WERI-Rb-1 (cell line): Measurements from ENCODE around the gene MCM9.

Source experiments
- DNase-seq: peaks from one replicate; pipeline ENCODE4 v3.0.0-alpha.2; 2020
- H3K27ac ChIP-seq: fragments of 250-450 bp; sonication (Bioruptor Pico); 2 replicates; pipeline ENCODE4 v1.5.1; 2020; ENCODE audit warnings: mild to moderate bottlenecking, moderate library complexity
- H3K27me3 ChIP-seq: fragments of 250-450 bp; sonication (Bioruptor Pico); 2 replicates; pipeline ENCODE4 v1.5.1; 2021; ENCODE audit warnings: mild to moderate bottlenecking, low read depth, moderate library complexity; ENCODE audit not compliant: insufficient read depth, severe bottlenecking
- H3K36me3 ChIP-seq: fragments of 250-450 bp; sonication (Bioruptor Pico); 2 replicates; pipeline ENCODE4 v1.5.1; 2020; ENCODE audit warnings: mild to moderate bottlenecking, moderate library complexity
- H3K4me3 ChIP-seq: 2 replicates; pipeline ENCODE4 v1.5.1; 2011; ENCODE audit warnings: low read depth, mild to moderate bottlenecking, control low read depth, low read length
- H3K9me3 ChIP-seq: fragments of 250-450 bp; sonication (Bioruptor Pico); 2 replicates; pipeline ENCODE4 v1.5.1; 2021; ENCODE audit warnings: mild to moderate bottlenecking, moderate library complexity; ENCODE audit not compliant: severe bottlenecking
- CTCF ChIP-seq: IDR thresholded peaks from 2 replicates; pipeline ENCODE4 v1.5.1; 2011; ENCODE audit warnings: low read depth, mild to moderate bottlenecking, control low read depth, inconsistent platforms, low read length

The MCM9 gene

GRCh38 chr6:118882314-118882905 is 52.5 kb downstream of the MCM9 start:
- Histone ChIP-seq H3K36me3 (no peaks in the 10 kb centered on the region), H3K27ac (no peak overlapping the region), H3K4me3 (no peak overlapping the region), H3K27me3 (no peaks in the 10 kb centered on the region), H3K9me3 (no peaks in the 10 kb centered on the region)
- no peak for TF ChIP-seq CTCF
- DNase-seq: no peak

- H3K36me3 ChIP-seq: no peaks in the 10 kb centered on the region
- H3K9me3 ChIP-seq: no peaks in the 10 kb centered on the region
- H3K4me3 ChIP-seq: no peak overlapping the region
- no peaks in the 10 kb centered on the region for H3K27me3 ChIP-seq
- DNase-seq: no peak
- no peak for TF ChIP-seq CTCF
- no peak overlapping the region for H3K27ac ChIP-seq
These were observed 53.3 kb downstream of the MCM9 start for GRCh38 chr6:118881440-118882313.

- DNase-seq: no peak
- H3K27me3 ChIP-seq: no peaks in the 10 kb centered on the region
- TF ChIP-seq CTCF: no peak
- H3K36me3 ChIP-seq: no peaks in the 10 kb centered on the region
- H3K27ac ChIP-seq: no peak overlapping the region
- no peak overlapping the region for H3K4me3 ChIP-seq
- H3K9me3 ChIP-seq: no peaks in the 10 kb centered on the region
These were observed 57.2 kb downstream of the MCM9 start for GRCh38 chr6:118877806-118878205.

GRCh38 chr6:118876814-118877213 is 58.1 kb downstream of the MCM9 start:
- H3K9me3 ChIP-seq: no peaks in the 10 kb centered on the region
- no peaks in the 10 kb centered on the region for H3K36me3 ChIP-seq
- TF ChIP-seq CTCF: no peak
- H3K27me3 ChIP-seq: no peaks in the 10 kb centered on the region
- no peak for DNase-seq
- no peak overlapping the region for H3K4me3 ChIP-seq
- no peak overlapping the region for H3K27ac ChIP-seq

GRCh38 chr6:118876198-118876597 is 58.8 kb downstream of the MCM9 start:
- Histone ChIP-seq H3K36me3 (no peaks in the 10 kb centered on the region), H3K27ac (no peak overlapping the region), H3K9me3 (no peaks in the 10 kb centered on the region), H3K4me3 (no peak overlapping the region), H3K27me3 (no peaks in the 10 kb centered on the region)
- DNase-seq: no peak
- no peak for TF ChIP-seq CTCF
